HL-60 (cell line): ENCODE measurements around the gene CMC1.

Source experiments
- DNase-seq, 2 experiments: peaks; one replicate each; pipeline ENCODE4 v3.0.0-alpha.2; 2010 to 2020; ENCODE audit warnings: low read depth in 1 of 2, low spot score in 1 of 2
- H3K27ac ChIP-seq: fragments of 250-450 bp; sonication (Bioruptor Pico); replicated peaks from 2 replicates; pipeline ENCODE4 v1.5.1; 2020; ENCODE audit warnings: mild to moderate bottlenecking, moderate library complexity
- H3K27me3 ChIP-seq: fragments of 250-450 bp; sonication (Bioruptor Pico); 2 replicates; pipeline ENCODE4 v1.5.1; 2021; ENCODE audit warnings: mild to moderate bottlenecking, moderate library complexity; ENCODE audit not compliant: insufficient read depth, poor library complexity, severe bottlenecking
- H3K4me3 ChIP-seq: replicated peaks from 2 replicates; pipeline ENCODE4 v1.5.1; 2011; ENCODE audit warnings: mild to moderate bottlenecking, control low read depth, low read length; ENCODE audit not compliant: insufficient read depth
- CTCF ChIP-seq: IDR thresholded peaks from one replicate; pipeline ENCODE4 v1.5.1; 2011; ENCODE audit warnings: low read length, control low read depth, inconsistent platforms; ENCODE audit not compliant: insufficient read depth
- GABPA ChIP-seq: IDR thresholded peaks from 2 replicates; pipeline ENCODE4 v1.6.1; 2012; ENCODE audit warnings: low read depth
- POLR2AphosphoS5 ChIP-seq: IDR thresholded peaks from 2 replicates; pipeline ENCODE4 v1.6.1; 2012; ENCODE audit warnings: low read depth
- REST ChIP-seq: IDR thresholded peaks from 2 replicates; pipeline ENCODE4 v1.6.1; 2012; ENCODE audit warnings: low read depth; ENCODE audit not compliant: insufficient replicate concordance
- SPI1 ChIP-seq: IDR thresholded peaks from 2 replicates; pipeline ENCODE4 v1.6.1; 2012; ENCODE audit warnings: low read depth, mild to moderate bottlenecking, borderline replicate concordance

The CMC1 gene

GRCh38 chr3:28316226-28316625, 74.8 kb downstream of the CMC1 start:
- H3K27me3 ChIP-seq, result no peaks in the 10 kb centered on the region
- DNase-seq, result no peak
- H3K4me3 ChIP-seq, result no peak overlapping the region
- TF ChIP-seq CTCF (no peak), SPI1 (no peak), POLR2AphosphoS5 (no peak), REST (no peak), GABPA (no peak)
- H3K27ac ChIP-seq, result no peak overlapping the region

GRCh38 chr3:28317438-28318022, 76.1 kb downstream of the CMC1 start:
- DNase-seq, result peak in 1 of 2 experiments; percentile 50
- H3K4me3 ChIP-seq, result no peak overlapping the region
- TF ChIP-seq GABPA (no peak), SPI1 (no peak), CTCF (peak; percentile 45), REST (no peak), POLR2AphosphoS5 (no peak)
- H3K27me3 ChIP-seq, result no peaks in the 10 kb centered on the region
- H3K27ac ChIP-seq, result no peak overlapping the region

GRCh38 chr3:28320981-28321380, 79.6 kb downstream of the CMC1 start:
- no peak for DNase-seq
- Histone ChIP-seq H3K4me3 (no peak overlapping the region), H3K27ac (no peak overlapping the region), H3K27me3 (no peaks in the 10 kb centered on the region)
- TF ChIP-seq SPI1 (no peak), POLR2AphosphoS5 (no peak), GABPA (no peak), CTCF (no peak), REST (no peak)
